Glutamatergic neuron (in vitro differentiated cells): ENCODE data around the gene NAGLU. TPM values are rescaled to one million over a fixed set of nuclear protein-coding genes. Genes with fewer than 3 reads are reported as not detected.

Source experiments
- DNase-seq: peaks from one replicate; pipeline ENCODE4 v3.0.0; 2022
- H3K27ac Mint-ChIP-seq: one replicate; pipeline ENCODE4 v1.8.0; 2020; ENCODE audit warnings: mild to moderate bottlenecking, mixed read lengths, inconsistent platforms; ENCODE audit not compliant: unreplicated experiment
- H3K27me3 Mint-ChIP-seq: one replicate; pipeline ENCODE4 v1.8.0; 2020; ENCODE audit warnings: mild to moderate bottlenecking, moderate library complexity, mixed read lengths, inconsistent platforms; ENCODE audit not compliant: unreplicated experiment
- H3K36me3 Mint-ChIP-seq: one replicate; pipeline ENCODE4 v1.8.0; 2020; ENCODE audit warnings: mild to moderate bottlenecking, mixed read lengths, inconsistent platforms; ENCODE audit not compliant: unreplicated experiment
- H3K4me1 Mint-ChIP-seq: one replicate; pipeline ENCODE4 v1.8.0; 2020; ENCODE audit warnings: mild to moderate bottlenecking, low read depth, mixed read lengths, inconsistent platforms; ENCODE audit not compliant: unreplicated experiment
- H3K4me3 Mint-ChIP-seq: one replicate; pipeline ENCODE4 v1.8.0; 2020; ENCODE audit warnings: mild to moderate bottlenecking, mixed read lengths, inconsistent platforms; ENCODE audit not compliant: unreplicated experiment
- H3K9me3 Mint-ChIP-seq: one replicate; pipeline ENCODE4 v1.8.0; 2020; ENCODE audit warnings: mild to moderate bottlenecking, moderate library complexity, mixed read lengths, inconsistent platforms; ENCODE audit not compliant: unreplicated experiment
- CTCF ChIP-seq: fragments of 200-600 bp; sonication (generic); IDR thresholded peaks from one replicate; pipeline ENCODE4 v1.5.0; 2021; ENCODE audit not compliant: partially characterized antibody, unreplicated experiment
- long read RNA-seq: library from polyadenylated mRNA; unstranded; transcript quantifications from one replicate; pipeline ENCODE4 v2.0.0, GENCODE V29; 2020; ENCODE audit not compliant: unreplicated experiment
- total RNA-seq: library from RNA; stranded (reverse); fragmentation: NEBNext Ultra II Directional; extraction: Animal tissue kit (Norgen Biotek cat#: 25700); gene quantifications from one replicate; pipeline ENCODE4 v1.2.1, GENCODE V29; 2021; ENCODE audit not compliant: unreplicated experiment

NAGLU gene
- 42.8 TPM for total RNA-seq
- long read RNA-seq, partial matches to known transcripts: 3 of 5 reads
- long read RNA-seq, other reads (novel, unspliced or antisense): 0 of 5 reads

DNA sequence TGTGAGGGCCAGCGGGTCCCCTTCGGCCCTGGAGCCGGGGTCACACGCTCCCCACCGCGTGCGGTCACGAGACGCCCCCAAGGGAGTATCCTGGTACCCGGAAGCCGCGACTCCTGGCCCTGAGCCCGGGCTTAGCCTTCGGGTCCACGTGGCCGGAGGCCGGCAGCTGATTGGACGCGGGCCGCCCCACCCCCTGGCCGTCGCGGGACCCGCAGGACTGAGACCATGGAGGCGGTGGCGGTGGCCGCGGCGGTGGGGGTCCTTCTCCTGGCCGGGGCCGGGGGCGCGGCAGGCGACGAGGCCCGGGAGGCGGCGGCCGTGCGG, at the start of gene NAGLU:
Gene NAGLU, plus strand, starts transcription at position 194 of the 324 bp plus-strand sequence. Its CDS starts 32 bp downstream, at position 226.
- no peaks in the 10 kb centered on the region for H3K36me3 Mint-ChIP-seq
- H3K4me1 Mint-ChIP-seq: peaks cover 24% of the 10 kb centered on the region
- H3K9me3 Mint-ChIP-seq: peaks cover 14% of the 10 kb centered on the region
- peak within 1 kb of the TSS; percentile 100 for H3K27ac Mint-ChIP-seq
- H3K27me3 Mint-ChIP-seq: peaks cover 11% of the 10 kb centered on the region
- no peak for TF ChIP-seq CTCF
- DNase-seq: peak; percentile 96
- H3K4me3 Mint-ChIP-seq: peak within 1 kb of the TSS; percentile 94

DNA sequence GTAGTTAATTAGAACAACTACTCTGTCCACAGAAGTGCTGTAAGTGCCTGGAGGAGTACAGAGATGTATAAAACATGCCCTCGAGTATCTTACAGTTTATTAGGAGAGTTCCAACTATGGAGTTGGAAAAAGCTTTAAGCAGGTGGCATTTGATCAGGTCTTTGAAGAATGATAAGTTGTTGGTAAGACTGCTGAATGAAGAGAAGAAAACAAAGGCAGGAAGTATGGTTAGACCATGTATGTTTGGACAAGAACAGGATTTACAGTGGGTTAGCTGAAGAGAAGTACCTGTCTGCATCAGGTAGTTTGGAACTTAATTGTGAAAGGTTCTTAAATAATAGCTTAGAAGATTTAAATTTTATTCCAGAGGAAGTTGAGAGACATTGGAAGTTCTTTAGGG, 48.0 kb upstream of the NAGLU start:
- Mint-ChIP-seq H3K4me3 (no peak overlapping the region), H3K36me3 (peaks cover 13% of the 10 kb centered on the region), H3K4me1 (no peaks in the 10 kb centered on the region), H3K27me3 (peaks cover 2% of the 10 kb centered on the region), H3K27ac (no peak overlapping the region), H3K9me3 (no peaks in the 10 kb centered on the region)
- no peak for TF ChIP-seq CTCF
- DNase-seq: no peak

GRCh38 chr17:42493319-42493718, 42.7 kb upstream of the NAGLU start:
- Mint-ChIP-seq H3K36me3 (peaks cover 6% of the 10 kb centered on the region), H3K4me3 (no peak overlapping the region), H3K4me1 (no peaks in the 10 kb centered on the region), H3K27ac (no peak overlapping the region), H3K9me3 (no peaks in the 10 kb centered on the region), H3K27me3 (peaks cover 3% of the 10 kb centered on the region)
- DNase-seq: no peak
- no peak for TF ChIP-seq CTCF

DNA sequence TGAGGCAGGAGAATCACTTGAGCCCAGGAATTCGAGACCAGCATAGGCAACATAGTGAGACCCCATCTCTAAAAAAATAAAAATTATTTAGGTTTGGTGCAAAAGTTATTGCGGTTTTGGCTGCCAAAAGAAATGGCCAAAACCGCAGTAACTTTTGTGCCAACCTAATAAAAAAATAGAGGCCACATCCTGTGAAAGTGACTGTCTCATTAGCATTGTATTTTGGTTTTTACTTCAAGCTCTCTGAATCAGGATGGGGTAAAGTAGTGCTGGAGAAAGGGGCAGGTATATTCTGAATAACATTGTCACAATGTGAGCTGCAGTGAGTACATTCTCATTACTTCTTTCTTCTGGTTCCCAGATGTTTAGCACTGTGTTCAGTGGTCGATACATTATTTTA, 41.4 kb upstream of the NAGLU start:
- no peak for DNase-seq
- H3K36me3 Mint-ChIP-seq: peaks cover 2% of the 10 kb centered on the region
- H3K4me1 Mint-ChIP-seq: no peaks in the 10 kb centered on the region
- no peak for TF ChIP-seq CTCF
- H3K27ac Mint-ChIP-seq: no peak overlapping the region
- H3K4me3 Mint-ChIP-seq: no peak overlapping the region
- H3K9me3 Mint-ChIP-seq: no peaks in the 10 kb centered on the region
- peaks cover 3% of the 10 kb centered on the region for H3K27me3 Mint-ChIP-seq

- Mint-ChIP-seq H3K4me1 (no peaks in the 10 kb centered on the region), H3K27me3 (peaks cover 3% of the 10 kb centered on the region), H3K9me3 (no peaks in the 10 kb centered on the region), H3K4me3 (no peak overlapping the region), H3K36me3 (peaks cover 5% of the 10 kb centered on the region), H3K27ac (no peak overlapping the region)
- DNase-seq: no peak
- TF ChIP-seq CTCF: no peak
Measured at GRCh38 chr17:42498828-42499227, 37.2 kb upstream of the NAGLU start.
